Left ventricle myocardium inferior (tissue), 1 donor: ENCODE results near the gene VEGFA. TPM values are rescaled to one million over a fixed set of nuclear protein-coding genes. Genes with fewer than 3 reads are reported as not detected.

Experiments used
- DNase-seq: peaks from one replicate; pipeline ENCODE4 v3.0.0-alpha.2; 2020
- H3K27ac ChIP-seq: fragments of 200-600 bp; replicated peaks from 2 replicates; pipeline ENCODE4 v1.8.0; 2021
- H3K27me3 ChIP-seq: fragments of 200-600 bp; 2 replicates; pipeline ENCODE4 v1.8.0; 2021; ENCODE audit warnings: low read depth
- H3K36me3 ChIP-seq: fragments of 200-600 bp; 2 replicates; pipeline ENCODE4 v1.8.0; 2021
- H3K4me1 ChIP-seq: fragments of 200-600 bp; 2 replicates; pipeline ENCODE4 v1.8.0; 2021
- H3K4me3 ChIP-seq: fragments of 200-600 bp; 2 replicates; pipeline ENCODE4 v1.8.0; 2021; ENCODE audit warnings: mild to moderate bottlenecking, moderate library complexity
- H3K9me3 ChIP-seq: fragments of 200-600 bp; replicated peaks from 2 replicates; pipeline ENCODE4 v1.8.0; 2021
- intact Hi-C: fragments of 100-400 bp; cut with micrococcal nuclease; formaldehyde crosslinking; loops from one replicate; pipeline ENCODE4 v1.11.0; 2022
- total RNA-seq: library from RNA; stranded (reverse); fragmentation: NEBNext Ultra II Directional; extraction: Animal tissue kit (Norgen Biotek cat#: 25700); gene quantifications from one replicate; pipeline ENCODE4 v1.2.1, GENCODE V29; 2021
- TF ChIP-seq, protein P1 (sequence below): fragments of 200-600 bp; IDR thresholded peaks from 2 replicates; pipeline ENCODE4 v1.8.0; 2021; ENCODE audit warnings: antibody characterized with exemption, mild to moderate bottlenecking, borderline replicate concordance
- donor health status: DM: no; HTN: yes; CAD: no; lungs with severe emphysema.

The VEGFA gene
- total RNA-seq, 1 donor from 2014 or later = 359 TPM

- Histone ChIP-seq H3K27me3 (peaks cover 4% of the 10 kb centered on the region), H3K4me3 (no peak overlapping the region), H3K36me3 (no peaks in the 10 kb centered on the region), H3K27ac (no peak overlapping the region), H3K9me3 (no peaks in the 10 kb centered on the region), H3K4me1 (peaks cover 11% of the 10 kb centered on the region)
- intact Hi-C loops = no loop called here
- DNase-seq = no peak
- TF ChIP-seq, protein P1, sequence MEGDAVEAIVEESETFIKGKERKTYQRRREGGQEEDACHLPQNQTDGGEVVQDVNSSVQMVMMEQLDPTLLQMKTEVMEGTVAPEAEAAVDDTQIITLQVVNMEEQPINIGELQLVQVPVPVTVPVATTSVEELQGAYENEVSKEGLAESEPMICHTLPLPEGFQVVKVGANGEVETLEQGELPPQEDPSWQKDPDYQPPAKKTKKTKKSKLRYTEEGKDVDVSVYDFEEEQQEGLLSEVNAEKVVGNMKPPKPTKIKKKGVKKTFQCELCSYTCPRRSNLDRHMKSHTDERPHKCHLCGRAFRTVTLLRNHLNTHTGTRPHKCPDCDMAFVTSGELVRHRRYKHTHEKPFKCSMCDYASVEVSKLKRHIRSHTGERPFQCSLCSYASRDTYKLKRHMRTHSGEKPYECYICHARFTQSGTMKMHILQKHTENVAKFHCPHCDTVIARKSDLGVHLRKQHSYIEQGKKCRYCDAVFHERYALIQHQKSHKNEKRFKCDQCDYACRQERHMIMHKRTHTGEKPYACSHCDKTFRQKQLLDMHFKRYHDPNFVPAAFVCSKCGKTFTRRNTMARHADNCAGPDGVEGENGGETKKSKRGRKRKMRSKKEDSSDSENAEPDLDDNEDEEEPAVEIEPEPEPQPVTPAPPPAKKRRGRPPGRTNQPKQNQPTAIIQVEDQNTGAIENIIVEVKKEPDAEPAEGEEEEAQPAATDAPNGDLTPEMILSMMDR = no peak
Observed at GRCh38 chr6:43835872-43836419, 65.9 kb downstream of the VEGFA start.

Other genes starting within 250 kb of the VEGFA start
- gene XPO5, start 194.2 kb upstream of the VEGFA start, total RNA-seq = 20.3 TPM
- 7.9 TPM for gene POLH, start 194.0 kb upstream of the VEGFA start, total RNA-seq
- gene GTPBP2, start 140.9 kb upstream of the VEGFA start, total RNA-seq = 27.1 TPM
- 27.6 TPM for gene MAD2L1BP, start 134.4 kb upstream of the VEGFA start, total RNA-seq
- 0.08 TPM for gene RSPH9, start 125.2 kb upstream of the VEGFA start, total RNA-seq
- 41.8 TPM for gene MRPS18A, start 82.4 kb upstream of the VEGFA start, total RNA-seq